ENCODE results near the gene KLF15. TPM values are rescaled to one million over a fixed set of nuclear protein-coding genes. Genes with fewer than 3 reads are reported as not detected.

KLF15 gene
- total RNA-seq, 1 donor from 2014 or later: 3.3 TPM

DNA sequence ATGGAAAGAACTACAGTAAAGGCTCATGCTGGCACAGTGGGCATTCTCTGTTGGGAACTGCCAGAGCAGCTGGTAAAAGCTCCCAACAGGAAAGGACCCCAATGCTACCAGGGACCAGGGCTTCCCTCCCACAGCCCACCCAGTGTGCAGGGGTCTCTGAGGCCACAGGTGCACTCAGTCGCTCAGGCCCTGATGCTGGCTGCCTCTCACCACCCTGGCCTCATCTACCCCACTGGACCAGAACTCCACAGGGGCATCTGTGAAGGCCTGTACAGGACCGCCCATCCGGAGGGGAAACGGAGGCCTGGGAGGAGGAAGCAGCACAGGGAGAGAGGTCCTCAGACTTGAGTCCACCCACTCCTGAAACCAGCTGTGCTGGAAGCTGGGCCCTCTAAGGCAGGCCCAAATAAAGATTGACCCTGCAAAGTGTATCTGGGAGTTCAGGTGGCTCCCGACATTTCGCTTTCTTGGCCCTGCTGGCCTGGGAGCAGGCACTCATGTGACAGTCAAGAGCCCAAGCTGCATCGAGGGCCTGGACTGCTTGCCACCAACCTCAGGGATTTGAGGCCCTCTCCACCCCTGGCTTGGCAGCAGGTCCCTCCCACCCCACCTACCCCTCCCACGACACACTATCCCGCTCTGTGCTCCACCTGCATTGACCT, 12.7 kb downstream of the KLF15 start:
- Mint-ChIP-seq H3K4me3 (no peak overlapping the region), H3K27ac (no peak overlapping the region), H3K27me3 (ENCODE audit: insufficient read depth, low read depth) (peaks cover 13% of the 10 kb centered on the region), H3K4me1 (peaks cover 9% of the 10 kb centered on the region), H3K36me3 (no peaks in the 10 kb centered on the region), H3K9me3 (no peaks in the 10 kb centered on the region)
- H2AFZ ChIP-seq (replicated peaks): no peak overlapping the region
- no peak overlapping the region for H3K4me3 ChIP-seq
- H3K27ac ChIP-seq: no peak overlapping the region
- no peak for DNase-seq (ENCODE audit: low spot score)
- no peaks in the 10 kb centered on the region for H3K9me3 ChIP-seq (ENCODE audit: low read depth)
- H4K20me1 ChIP-seq (ENCODE audit: low read depth): peaks cover 4% of the 10 kb centered on the region
- peaks cover 6% of the 10 kb centered on the region for H3K4me1 ChIP-seq
- no peak overlapping the region for H3K4me2 ChIP-seq
- TF ChIP-seq, protein P1, sequence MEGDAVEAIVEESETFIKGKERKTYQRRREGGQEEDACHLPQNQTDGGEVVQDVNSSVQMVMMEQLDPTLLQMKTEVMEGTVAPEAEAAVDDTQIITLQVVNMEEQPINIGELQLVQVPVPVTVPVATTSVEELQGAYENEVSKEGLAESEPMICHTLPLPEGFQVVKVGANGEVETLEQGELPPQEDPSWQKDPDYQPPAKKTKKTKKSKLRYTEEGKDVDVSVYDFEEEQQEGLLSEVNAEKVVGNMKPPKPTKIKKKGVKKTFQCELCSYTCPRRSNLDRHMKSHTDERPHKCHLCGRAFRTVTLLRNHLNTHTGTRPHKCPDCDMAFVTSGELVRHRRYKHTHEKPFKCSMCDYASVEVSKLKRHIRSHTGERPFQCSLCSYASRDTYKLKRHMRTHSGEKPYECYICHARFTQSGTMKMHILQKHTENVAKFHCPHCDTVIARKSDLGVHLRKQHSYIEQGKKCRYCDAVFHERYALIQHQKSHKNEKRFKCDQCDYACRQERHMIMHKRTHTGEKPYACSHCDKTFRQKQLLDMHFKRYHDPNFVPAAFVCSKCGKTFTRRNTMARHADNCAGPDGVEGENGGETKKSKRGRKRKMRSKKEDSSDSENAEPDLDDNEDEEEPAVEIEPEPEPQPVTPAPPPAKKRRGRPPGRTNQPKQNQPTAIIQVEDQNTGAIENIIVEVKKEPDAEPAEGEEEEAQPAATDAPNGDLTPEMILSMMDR (IDR thresholded peaks at IDR 0.05): no peak
- no peak for TF ChIP-seq EZH2phosphoT487 (IDR thresholded peaks at IDR 0.05)
- no peaks in the 10 kb centered on the region for H3F3A ChIP-seq (ENCODE audit: low read depth)
- no peaks in the 10 kb centered on the region for H3K27me3 ChIP-seq
- H3K9ac ChIP-seq: no peak overlapping the region
- no peaks in the 10 kb centered on the region for H3K36me3 ChIP-seq
- no peaks in the 10 kb centered on the region for H3K79me2 ChIP-seq (ENCODE audit: low read depth)

DNA sequence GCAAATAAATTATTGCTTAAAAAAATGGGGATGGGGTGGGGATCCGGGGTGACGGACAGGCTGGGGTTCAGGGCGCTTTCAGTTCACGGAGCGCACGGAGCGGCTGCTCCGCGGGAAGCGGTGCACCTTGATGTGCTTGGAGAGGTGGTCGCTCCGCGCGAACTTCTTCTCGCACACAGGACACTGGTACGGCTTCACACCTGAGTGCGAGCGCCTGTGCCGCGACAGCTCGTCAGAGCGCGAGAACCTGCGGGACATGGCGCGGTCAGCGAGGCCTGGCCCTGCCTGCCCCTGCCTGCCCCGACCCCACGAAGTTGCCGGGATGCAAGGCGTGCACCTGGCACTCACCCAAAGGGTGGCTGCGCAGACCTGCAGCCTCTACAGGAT, 13.6 kb downstream of the KLF15 start:
- TF ChIP-seq EZH2 (IDR thresholded peaks at IDR 0.05): no peak
- TF ChIP-seq, protein P1 (IDR thresholded peaks at IDR 0.05): no peak
- TF ChIP-seq EZH2phosphoT487 (IDR thresholded peaks at IDR 0.05): no peak
- no peak overlapping the region for H3K27ac ChIP-seq
- no peaks in the 10 kb centered on the region for H3F3A ChIP-seq (ENCODE audit: low read depth)
- H3K27me3 ChIP-seq: no peaks in the 10 kb centered on the region
- H3K36me3 ChIP-seq: no peaks in the 10 kb centered on the region
- Mint-ChIP-seq H3K36me3 (no peaks in the 10 kb centered on the region), H3K4me1 (peaks cover 11% of the 10 kb centered on the region), H3K4me3 (no peak overlapping the region), H3K27ac (no peak overlapping the region), H3K27me3 (ENCODE audit: insufficient read depth, low read depth) (peaks cover 16% of the 10 kb centered on the region), H3K9me3 (no peaks in the 10 kb centered on the region)
- H3K4me2 ChIP-seq: no peak overlapping the region
- H3K9me3 ChIP-seq (ENCODE audit: low read depth): no peaks in the 10 kb centered on the region
- DNase-seq (ENCODE audit: low spot score): no peak
- peaks cover 2% of the 10 kb centered on the region for H4K20me1 ChIP-seq (ENCODE audit: low read depth)
- H3K79me2 ChIP-seq (ENCODE audit: low read depth): no peaks in the 10 kb centered on the region
- no peak overlapping the region for H3K4me3 ChIP-seq
- H3K4me1 ChIP-seq: peaks cover 6% of the 10 kb centered on the region
- no peak overlapping the region for H2AFZ ChIP-seq (replicated peaks)
- H3K9ac ChIP-seq: no peak overlapping the region

DNA sequence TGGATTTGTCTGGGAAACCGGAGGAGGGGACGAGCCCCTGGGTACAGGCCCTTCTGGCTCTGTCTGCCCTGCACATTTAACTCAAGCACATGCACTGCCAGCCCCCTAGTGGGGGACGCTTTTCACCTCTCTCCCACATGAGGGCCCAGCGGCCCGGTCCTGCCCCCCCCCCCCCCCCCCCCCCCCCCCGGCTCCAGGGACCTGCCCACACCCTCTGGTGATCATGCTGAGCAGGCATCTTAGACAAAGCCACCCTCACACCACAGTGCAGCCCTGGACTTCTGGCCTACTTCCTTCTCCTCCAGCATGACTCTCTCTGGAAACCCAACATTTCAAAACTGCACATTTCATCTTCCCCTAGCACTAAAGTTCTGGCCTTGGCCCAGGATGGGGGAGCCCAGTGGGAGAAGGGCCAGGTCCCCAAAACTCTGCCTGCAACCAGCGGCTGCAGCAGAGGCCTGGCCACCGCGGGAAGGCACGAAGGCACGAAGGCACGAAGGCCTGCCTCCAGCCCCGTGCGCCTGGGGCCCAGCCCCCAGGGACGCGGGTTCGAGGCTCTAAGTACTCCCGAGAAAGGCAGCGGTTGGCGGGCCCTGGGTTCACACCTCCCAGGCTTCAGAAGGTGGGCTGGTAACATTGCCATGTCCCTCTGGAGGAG, 14.1 kb downstream of the KLF15 start:
- Mint-ChIP-seq H3K36me3 (no peaks in the 10 kb centered on the region), H3K27me3 (ENCODE audit: insufficient read depth, low read depth) (peaks cover 18% of the 10 kb centered on the region), H3K27ac (no peak overlapping the region), H3K4me1 (peaks cover 13% of the 10 kb centered on the region), H3K9me3 (no peaks in the 10 kb centered on the region), H3K4me3 (no peak overlapping the region)
- Histone ChIP-seq H4K20me1 (ENCODE audit: low read depth) (no peaks in the 10 kb centered on the region), H2AFZ (replicated peaks) (no peak overlapping the region), H3F3A (ENCODE audit: low read depth) (no peaks in the 10 kb centered on the region), H3K79me2 (ENCODE audit: low read depth) (no peaks in the 10 kb centered on the region), H3K27ac (no peak overlapping the region), H3K9me3 (ENCODE audit: low read depth) (no peaks in the 10 kb centered on the region), H3K4me2 (no peak overlapping the region), H3K4me1 (peaks cover 6% of the 10 kb centered on the region), H3K4me3 (no peak overlapping the region), H3K27me3 (no peaks in the 10 kb centered on the region), H3K9ac (no peak overlapping the region), H3K36me3 (no peaks in the 10 kb centered on the region)
- TF ChIP-seq, protein P1 (IDR thresholded peaks at IDR 0.05): peak; percentile 26
- TF ChIP-seq EZH2 (IDR thresholded peaks at IDR 0.05): no peak
- peak; percentile 68 for DNase-seq (ENCODE audit: low spot score)

Measured in neural progenitor cell (in vitro differentiated cells).